Natural killer cell (primary cell): ENCODE results near the gene DCTN1. TPM values are rescaled to one million over a fixed set of nuclear protein-coding genes. Genes with fewer than 3 reads are reported as not detected.

Experiments used
- ATAC-seq, 3 donors: fragments of 150-1000 bp in 2 of 3; fragments of 200-7000 bp in 1 of 3; cut with Tn5 transposase; 1 replicate in 1 of 3; 2 replicates in 2 of 3; pipeline ENCODE4 v1.10.0; 2021; ENCODE audit warnings: mild to moderate bottlenecking in 2 of 3, moderate library complexity in 2 of 3
- DNase-seq, 2 donors: peaks; one replicate each; pipeline versions ENCODE4 v3.0.0 to v3.0.0-alpha.2; 2013 to 2021; ENCODE audit warnings: mixed read lengths in 1 of 2
- H3K27ac ChIP-seq: one replicate; pipeline ENCODE4 v1.5.1; 2013; ENCODE audit warnings: mild to moderate bottlenecking, low read length
- H3K27me3 ChIP-seq: one replicate; pipeline ENCODE4 v1.6.1; 2013; ENCODE audit warnings: low read length; ENCODE audit not compliant: control insufficient read depth, insufficient read depth
- H3K36me3 ChIP-seq: one replicate; pipeline ENCODE4 v1.6.1; 2013; ENCODE audit warnings: low read length; ENCODE audit not compliant: control insufficient read depth, insufficient read depth
- H3K4me1 ChIP-seq: one replicate; pipeline ENCODE4 v1.6.1; 2013; ENCODE audit warnings: low read length; ENCODE audit not compliant: control insufficient read depth, insufficient read depth
- H3K4me3 ChIP-seq: one replicate; pipeline ENCODE4 v1.5.1; 2013; ENCODE audit warnings: low read length
- H3K9me3 ChIP-seq: one replicate; pipeline ENCODE4 v1.6.1; 2013; ENCODE audit warnings: low read length; ENCODE audit not compliant: control insufficient read depth, insufficient read depth
- H3K27ac Mint-ChIP-seq, 2 donors: one replicate each; pipeline ENCODE4 v1.8.0; 2022; ENCODE audit warnings: mild to moderate bottlenecking in 2 of 2, mixed read lengths in 2 of 2, moderate library complexity in 1 of 2
- H3K27me3 Mint-ChIP-seq, 2 donors: one replicate each; pipeline ENCODE4 v1.8.0; 2022; ENCODE audit warnings: low read depth in 2 of 2, mixed read lengths in 2 of 2
- H3K36me3 Mint-ChIP-seq: one replicate; pipeline ENCODE4 v1.8.0; 2022; ENCODE audit warnings: mixed read lengths
- H3K4me1 Mint-ChIP-seq, 2 donors: one replicate each; pipeline ENCODE4 v1.8.0; 2022; ENCODE audit warnings: mixed read lengths in 2 of 2
- H3K4me3 Mint-ChIP-seq: one replicate; pipeline ENCODE4 v1.8.0; 2022; ENCODE audit warnings: mild to moderate bottlenecking, moderate library complexity, mixed read lengths
- H3K9me3 Mint-ChIP-seq, 2 donors: one replicate each; pipeline ENCODE4 v1.8.0; 2022; ENCODE audit warnings: mixed read lengths in 2 of 2
- WGBS: methylation state at CpG from one replicate; pipeline ENCODE4 v1.1.7; 2013; ENCODE audit warnings: missing lambda C conversion rate; ENCODE audit not compliant: insufficient coverage; 5-methylcytosine and 5-hydroxymethylcytosine counted together
- intact Hi-C: fragments of 100-400 bp; cut with micrococcal nuclease; formaldehyde crosslinking; loops from one replicate; pipeline ENCODE4 v1.14.2; 2022
- total RNA-seq, 4 donors: library from RNA; stranded (reverse); fragments of 120-200 nt in 1 of 4; gene quantifications; one replicate each; pipeline versions ENCODE4 v1.2.3 to v1.2.4, GENCODE V29; 2013 to 2022
- TF ChIP-seq, protein P1 (sequence below): fragments of 200-600 bp; IDR thresholded peaks from one replicate; pipeline ENCODE4 v1.8.0; 2022; ENCODE audit warnings: antibody characterized with exemption

The DCTN1 gene
- total RNA-seq, 3 donors from 2014 or later (not counting 1 experiment from before 2014, with no cell fraction given) = 103 to 116 (median 116) TPM

DNA sequence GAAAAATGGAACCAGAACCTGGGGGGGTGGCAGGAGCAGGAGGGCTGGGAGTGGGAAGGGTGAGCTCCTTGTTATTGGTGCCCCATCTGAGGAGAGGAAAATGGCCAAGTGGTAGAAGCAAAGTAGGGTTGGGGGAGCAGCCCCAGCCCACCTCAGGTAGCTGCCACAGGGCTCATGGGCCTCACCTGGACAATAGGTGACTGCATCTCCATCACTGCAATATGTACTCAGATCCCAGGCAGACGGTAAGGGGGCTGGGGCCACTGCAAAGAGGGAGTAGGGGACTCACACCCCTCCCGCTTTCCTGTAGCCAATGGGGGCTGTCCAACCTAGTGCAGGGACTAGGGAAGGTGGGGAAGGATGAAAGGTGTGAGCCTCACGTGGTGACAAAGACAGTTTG lies 37.1 kb upstream of the DCTN1 start:
- Histone ChIP-seq H3K36me3 (no peaks in the 10 kb centered on the region), H3K27me3 (no peaks in the 10 kb centered on the region), H3K4me3 (no peak overlapping the region), H3K4me1 (peaks cover 36% of the 10 kb centered on the region), H3K27ac (no peak overlapping the region), H3K9me3 (no peaks in the 10 kb centered on the region)
- no peak overlapping the region for H3K4me3 Mint-ChIP-seq
- TF ChIP-seq, protein P1, sequence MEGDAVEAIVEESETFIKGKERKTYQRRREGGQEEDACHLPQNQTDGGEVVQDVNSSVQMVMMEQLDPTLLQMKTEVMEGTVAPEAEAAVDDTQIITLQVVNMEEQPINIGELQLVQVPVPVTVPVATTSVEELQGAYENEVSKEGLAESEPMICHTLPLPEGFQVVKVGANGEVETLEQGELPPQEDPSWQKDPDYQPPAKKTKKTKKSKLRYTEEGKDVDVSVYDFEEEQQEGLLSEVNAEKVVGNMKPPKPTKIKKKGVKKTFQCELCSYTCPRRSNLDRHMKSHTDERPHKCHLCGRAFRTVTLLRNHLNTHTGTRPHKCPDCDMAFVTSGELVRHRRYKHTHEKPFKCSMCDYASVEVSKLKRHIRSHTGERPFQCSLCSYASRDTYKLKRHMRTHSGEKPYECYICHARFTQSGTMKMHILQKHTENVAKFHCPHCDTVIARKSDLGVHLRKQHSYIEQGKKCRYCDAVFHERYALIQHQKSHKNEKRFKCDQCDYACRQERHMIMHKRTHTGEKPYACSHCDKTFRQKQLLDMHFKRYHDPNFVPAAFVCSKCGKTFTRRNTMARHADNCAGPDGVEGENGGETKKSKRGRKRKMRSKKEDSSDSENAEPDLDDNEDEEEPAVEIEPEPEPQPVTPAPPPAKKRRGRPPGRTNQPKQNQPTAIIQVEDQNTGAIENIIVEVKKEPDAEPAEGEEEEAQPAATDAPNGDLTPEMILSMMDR = no peak
- H3K27ac Mint-ChIP-seq = peak overlapping the region in 1 of 2 donors; percentile 31
- intact Hi-C loops = no loop called here
- H3K36me3 Mint-ChIP-seq = no peaks in the 10 kb centered on the region
- peaks cover 25 to 38% of the 10 kb centered on the region in 2 donors for H3K4me1 Mint-ChIP-seq
- peaks cover 0 to 7% of the 10 kb centered on the region in 2 donors for H3K27me3 Mint-ChIP-seq
- WGBS = 88% methylated on average over 3 of the region's 3 CpGs
- DNase-seq (no peak), ATAC-seq (no peak)
- no peaks in the 10 kb centered on the region for H3K9me3 Mint-ChIP-seq

GRCh38 chr2:74416778-74417177 lies 36.7 kb upstream of the DCTN1 start:
- no peak for ATAC-seq
- Histone ChIP-seq H3K4me1 (peaks cover 32% of the 10 kb centered on the region), H3K27me3 (no peaks in the 10 kb centered on the region)

GRCh38 chr2:74415762-74416395 lies 35.8 kb upstream of the DCTN1 start:
- peak in 2 of 3 donors; percentile 22 for ATAC-seq
- Mint-ChIP-seq H3K4me3 (peak overlapping the region; percentile 85), H3K27me3 (peaks cover 0 to 7% of the 10 kb centered on the region in 2 donors), H3K9me3 (no peaks in the 10 kb centered on the region), H3K27ac (no peak overlapping the region), H3K36me3 (no peaks in the 10 kb centered on the region), H3K4me1 (peaks cover 13 to 25% of the 10 kb centered on the region in 2 donors)
- peak overlapping the region; percentile 47 for H3K4me3 ChIP-seq
- TF ChIP-seq, protein P1 = no peak
- H3K9me3 ChIP-seq = no peaks in the 10 kb centered on the region
- no peaks in the 10 kb centered on the region for H3K36me3 ChIP-seq
- peak in 1 of 2 donors; percentile 16 for DNase-seq
- no peaks in the 10 kb centered on the region for H3K27me3 ChIP-seq
- no peak overlapping the region for H3K27ac ChIP-seq
- WGBS = 55% methylated on average over 34 of the region's 35 CpGs
- H3K4me1 ChIP-seq = peaks cover 28% of the 10 kb centered on the region
- intact Hi-C loops = no loop called here

More at GRCh38 chr2:74416778-74417177, 36.7 kb upstream of the DCTN1 start:
- Histone ChIP-seq H3K36me3 (no peaks in the 10 kb centered on the region), H3K27ac (no peak overlapping the region), H3K4me3 (no peak overlapping the region), H3K9me3 (no peaks in the 10 kb centered on the region)
- TF ChIP-seq, protein P1 = no peak
- intact Hi-C loops = no loop called here
- no peaks in the 10 kb centered on the region for H3K36me3 Mint-ChIP-seq
- WGBS = 62% methylated on average over 3 of the region's 3 CpGs
- peak in 1 of 2 donors; percentile 36 for DNase-seq
- peaks cover 0 to 7% of the 10 kb centered on the region in 2 donors for H3K27me3 Mint-ChIP-seq
- no peak overlapping the region for H3K4me3 Mint-ChIP-seq
- peak overlapping the region in 1 of 2 donors; percentile 31 for H3K27ac Mint-ChIP-seq
- H3K9me3 Mint-ChIP-seq = no peaks in the 10 kb centered on the region
- peaks cover 21 to 34% of the 10 kb centered on the region in 2 donors for H3K4me1 Mint-ChIP-seq
